B cell (primary cell): ENCODE data around the gene IFITM1.
"Not testable (repeated sequence)": the region's sequence is repeated elsewhere in the genome, so short reads cannot be mapped to it uniquely, and the experiment has no call there.

ENCODE experiments used
- CTCF ChIP-seq: fragments of 200-600 bp; IDR thresholded peaks from one replicate; pipeline ENCODE4 v1.8.0; 2022; ENCODE audit warnings: antibody characterized with exemption, mild to moderate bottlenecking
- EZH2 ChIP-seq: IDR thresholded peaks from 2 replicates; pipeline ENCODE4 v1.6.1; 2012; ENCODE audit warnings: borderline replicate concordance, low read depth, mild to moderate bottlenecking, moderate library complexity, low read length; ENCODE audit not compliant: insufficient read depth, poor library complexity, severe bottlenecking

GRCh38 chr11:314554-314875, 675 bp downstream of the IFITM1 start:
- TF ChIP-seq CTCF, EZH2: not testable (repeated sequence)
